Stimulated activated CD4-positive, alpha-beta T cell treated with anti-CD3 and anti-CD28 coated beads, Interleukin-15, amount 100 ng/mL, for 24 hours (primary cell): ENCODE results near the gene PLB1.
A peak's percentile ranks its signal among the peaks of the same experiment; 100 is the strongest.

Experiments
- DNase-seq: peaks from one replicate; pipeline ENCODE4 v3.0.0-alpha.2; 2020

Gene PLB1, protein sequence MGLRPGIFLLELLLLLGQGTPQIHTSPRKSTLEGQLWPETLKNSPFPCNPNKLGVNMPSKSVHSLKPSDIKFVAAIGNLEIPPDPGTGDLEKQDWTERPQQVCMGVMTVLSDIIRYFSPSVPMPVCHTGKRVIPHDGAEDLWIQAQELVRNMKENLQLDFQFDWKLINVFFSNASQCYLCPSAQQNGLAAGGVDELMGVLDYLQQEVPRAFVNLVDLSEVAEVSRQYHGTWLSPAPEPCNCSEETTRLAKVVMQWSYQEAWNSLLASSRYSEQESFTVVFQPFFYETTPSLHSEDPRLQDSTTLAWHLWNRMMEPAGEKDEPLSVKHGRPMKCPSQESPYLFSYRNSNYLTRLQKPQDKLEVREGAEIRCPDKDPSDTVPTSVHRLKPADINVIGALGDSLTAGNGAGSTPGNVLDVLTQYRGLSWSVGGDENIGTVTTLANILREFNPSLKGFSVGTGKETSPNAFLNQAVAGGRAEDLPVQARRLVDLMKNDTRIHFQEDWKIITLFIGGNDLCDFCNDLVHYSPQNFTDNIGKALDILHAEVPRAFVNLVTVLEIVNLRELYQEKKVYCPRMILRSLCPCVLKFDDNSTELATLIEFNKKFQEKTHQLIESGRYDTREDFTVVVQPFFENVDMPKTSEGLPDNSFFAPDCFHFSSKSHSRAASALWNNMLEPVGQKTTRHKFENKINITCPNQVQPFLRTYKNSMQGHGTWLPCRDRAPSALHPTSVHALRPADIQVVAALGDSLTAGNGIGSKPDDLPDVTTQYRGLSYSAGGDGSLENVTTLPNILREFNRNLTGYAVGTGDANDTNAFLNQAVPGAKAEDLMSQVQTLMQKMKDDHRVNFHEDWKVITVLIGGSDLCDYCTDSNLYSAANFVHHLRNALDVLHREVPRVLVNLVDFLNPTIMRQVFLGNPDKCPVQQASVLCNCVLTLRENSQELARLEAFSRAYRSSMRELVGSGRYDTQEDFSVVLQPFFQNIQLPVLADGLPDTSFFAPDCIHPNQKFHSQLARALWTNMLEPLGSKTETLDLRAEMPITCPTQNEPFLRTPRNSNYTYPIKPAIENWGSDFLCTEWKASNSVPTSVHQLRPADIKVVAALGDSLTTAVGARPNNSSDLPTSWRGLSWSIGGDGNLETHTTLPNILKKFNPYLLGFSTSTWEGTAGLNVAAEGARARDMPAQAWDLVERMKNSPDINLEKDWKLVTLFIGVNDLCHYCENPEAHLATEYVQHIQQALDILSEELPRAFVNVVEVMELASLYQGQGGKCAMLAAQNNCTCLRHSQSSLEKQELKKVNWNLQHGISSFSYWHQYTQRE (N-terminal part only)

DNA sequence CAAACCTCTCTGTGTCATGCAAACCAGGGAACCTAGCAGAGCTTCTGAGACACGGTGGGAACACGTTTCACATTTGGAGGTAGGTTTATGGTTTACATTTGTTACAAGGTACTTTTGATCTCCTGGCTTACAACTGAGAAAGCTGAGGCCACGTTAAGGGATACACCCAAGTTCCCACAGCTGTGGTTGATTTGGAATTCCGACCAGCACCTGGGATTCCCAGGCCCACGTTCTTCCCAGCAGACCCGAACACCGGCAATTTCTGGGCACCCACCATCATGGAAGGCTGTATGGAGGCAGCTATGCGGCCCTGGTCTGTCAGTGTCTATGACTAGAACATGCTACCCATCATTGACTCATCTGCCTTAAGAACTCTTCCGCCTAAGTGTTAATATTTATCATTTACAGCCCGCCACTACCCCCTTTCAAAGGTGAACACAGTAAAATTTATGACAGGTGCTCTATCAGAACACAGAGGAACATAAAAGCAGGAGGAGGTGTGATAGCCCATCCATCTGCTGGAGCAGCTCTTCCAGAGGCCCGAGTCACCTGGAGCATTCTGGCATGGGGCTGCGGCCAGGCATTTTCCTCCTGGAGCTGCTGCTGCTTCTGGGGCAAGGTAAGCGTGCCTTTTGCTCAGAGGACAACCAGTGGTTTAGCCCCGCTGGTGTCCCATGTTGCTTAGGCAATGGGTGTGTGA, at the start of gene PLB1:
Gene PLB1, plus strand, starts transcription at position 510 of the 700 bp plus-strand sequence. Its CDS starts 55 bp downstream, at position 565.
- DNase-seq: no peak

DNA sequence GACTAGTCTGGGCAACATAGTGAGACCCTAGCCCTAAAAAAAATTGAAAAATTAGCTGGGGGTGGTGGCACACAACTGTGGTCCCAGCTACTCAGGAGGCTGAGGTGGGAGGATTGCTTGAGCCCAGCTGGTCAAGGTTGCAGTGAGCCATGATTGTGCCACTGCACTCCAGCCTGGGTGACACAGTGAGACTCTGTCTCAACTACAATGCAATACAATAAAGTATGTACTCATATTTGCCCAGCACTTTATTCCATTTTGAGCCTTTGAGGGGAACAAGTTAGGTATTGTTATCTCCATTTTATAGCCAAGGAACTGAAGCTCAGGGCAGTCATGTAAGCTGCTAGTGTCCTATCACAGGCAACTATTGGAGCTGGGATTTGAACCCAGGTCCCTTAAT, 49.3 kb upstream of the PLB1 start:
- DNase-seq: no peak

DNA sequence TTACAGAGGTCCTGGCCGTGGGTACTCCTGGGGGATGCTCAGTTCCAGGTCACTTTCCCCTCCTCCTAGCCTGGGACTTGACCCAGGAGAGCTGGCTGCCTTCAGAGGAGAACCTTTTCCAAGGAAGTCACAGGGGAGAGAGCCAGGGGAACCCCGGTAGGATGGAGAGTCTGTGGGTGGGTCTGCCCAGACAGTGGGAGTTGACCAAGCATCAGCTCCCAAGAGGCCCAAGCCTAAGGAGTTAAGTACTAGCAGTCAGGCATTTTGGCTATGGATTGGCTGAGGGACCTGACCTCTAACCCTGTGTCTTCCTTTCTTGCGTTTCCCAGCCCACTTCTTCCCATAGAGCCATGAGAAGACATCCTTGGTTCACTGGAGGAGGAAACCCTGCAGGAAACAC, 48.8 kb upstream of the PLB1 start:
- no peak for DNase-seq

DNA sequence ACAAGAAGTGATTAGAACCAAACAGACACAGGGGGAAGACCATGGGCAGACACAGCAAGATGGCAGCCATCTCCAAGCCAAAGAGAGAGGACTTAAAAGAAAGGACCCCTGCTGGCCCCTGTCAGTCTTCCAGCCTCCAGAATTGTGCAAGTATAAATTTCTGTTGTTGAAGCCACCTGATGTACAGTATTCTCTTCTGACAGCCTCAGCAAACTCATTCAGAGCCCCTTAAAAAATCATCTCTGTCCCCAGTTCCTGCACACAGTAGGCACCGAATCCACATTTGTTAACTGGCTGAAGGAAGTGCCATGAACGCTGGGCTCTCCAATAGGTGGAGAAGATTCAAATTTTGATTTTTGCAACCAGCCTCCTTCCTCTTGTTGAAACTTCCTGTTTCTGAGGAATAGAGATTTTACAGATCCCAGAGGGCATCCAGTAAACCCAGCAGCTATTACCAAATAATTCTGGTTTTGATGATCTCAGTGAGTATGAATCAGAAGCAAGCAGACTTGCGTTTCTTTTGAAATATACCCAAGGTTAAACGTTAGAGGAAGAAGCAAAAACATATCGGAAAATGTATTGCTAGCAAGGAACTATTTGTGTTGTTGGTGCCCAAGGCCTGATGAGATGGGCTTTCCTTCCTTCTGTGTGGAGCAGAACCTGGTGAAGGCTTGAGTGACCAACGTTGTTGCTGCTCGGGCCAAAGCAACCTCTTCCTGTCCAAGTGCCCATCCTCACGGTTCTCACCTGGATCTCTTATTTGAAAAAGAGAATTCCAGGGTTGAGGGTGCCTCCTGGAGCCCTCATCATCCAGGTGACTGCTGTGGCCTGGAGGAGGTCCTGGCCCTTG, 47.7 kb upstream of the PLB1 start:
- DNase-seq: peak; percentile 35

DNA sequence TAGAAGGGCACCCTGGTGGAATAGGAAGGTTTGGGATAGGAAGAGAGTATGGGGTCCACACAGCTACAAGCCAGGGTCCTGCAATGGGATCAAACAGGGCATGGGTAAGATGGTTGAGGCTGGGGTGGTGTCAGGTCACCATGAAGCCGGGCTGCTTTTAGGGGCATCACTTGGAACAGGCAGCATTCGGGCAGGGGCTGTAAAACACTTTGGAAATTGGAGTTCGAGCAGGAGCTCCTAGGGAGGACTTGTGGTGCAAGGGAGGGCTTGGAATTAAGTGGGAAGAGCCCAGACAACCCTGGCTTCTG, 47.1 kb upstream of the PLB1 start:
- no peak for DNase-seq

DNA sequence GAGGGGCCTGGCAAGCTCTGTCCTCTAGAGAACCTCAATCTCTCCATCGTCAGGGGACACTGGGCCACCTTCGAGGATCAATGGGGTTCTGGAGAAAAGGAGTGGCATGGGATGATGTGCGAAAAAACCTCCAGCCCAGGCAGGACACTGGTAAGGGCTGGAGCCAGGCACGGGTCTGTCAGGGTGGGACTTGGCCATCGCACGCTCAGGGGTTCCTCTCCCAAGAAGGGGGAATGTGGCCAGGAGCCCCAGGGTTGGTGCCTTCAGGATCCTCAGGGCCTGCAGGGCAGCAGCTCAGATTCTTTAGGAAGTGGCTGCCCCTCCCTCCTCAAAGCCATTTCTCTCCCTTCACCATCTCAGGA, 46.8 kb upstream of the PLB1 start:
- no peak for DNase-seq

DNA sequence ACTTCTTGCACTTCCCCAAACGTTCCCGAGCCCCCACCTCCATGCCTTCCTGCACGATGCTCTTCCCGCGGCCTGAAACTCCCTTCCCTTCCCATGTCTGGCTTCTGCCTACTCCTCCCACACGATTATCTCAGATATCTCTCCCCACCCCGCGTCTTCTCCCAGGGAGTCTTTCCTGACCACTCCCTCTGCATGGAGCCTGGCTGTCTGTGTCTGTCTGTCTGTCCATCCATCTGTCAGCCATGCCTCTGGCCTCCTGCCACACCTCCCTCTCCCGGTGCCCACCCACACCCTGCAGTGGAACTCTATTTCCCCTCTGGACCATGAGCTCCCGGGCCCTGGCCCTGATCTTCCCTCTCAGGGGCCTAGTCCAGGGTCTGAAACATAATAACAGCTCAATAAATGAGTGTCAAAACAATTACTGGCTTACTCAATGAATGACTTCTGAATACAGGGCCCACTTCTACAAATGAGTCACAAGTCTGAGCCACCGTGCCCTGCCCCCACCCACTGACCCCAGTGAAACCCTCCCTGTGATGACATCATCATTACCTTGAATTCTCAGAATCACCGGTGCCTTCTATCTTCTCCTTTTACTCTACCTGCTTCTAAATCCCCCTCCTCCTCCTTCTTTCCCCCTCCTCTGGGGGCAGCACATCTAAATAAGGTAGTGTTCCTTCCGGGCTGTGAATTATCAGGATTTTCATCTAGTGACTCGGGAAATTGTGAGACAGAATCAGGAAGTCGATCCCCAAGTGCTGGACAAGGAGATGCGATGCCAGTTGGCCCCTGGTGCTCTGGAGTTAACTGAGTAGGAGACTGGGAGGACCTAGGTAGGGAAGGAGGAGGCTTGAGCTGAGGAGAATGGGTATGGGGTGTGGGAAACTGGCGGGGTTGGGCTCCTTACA, 46.1 kb upstream of the PLB1 start:
- peak; percentile 94 for DNase-seq

DNA sequence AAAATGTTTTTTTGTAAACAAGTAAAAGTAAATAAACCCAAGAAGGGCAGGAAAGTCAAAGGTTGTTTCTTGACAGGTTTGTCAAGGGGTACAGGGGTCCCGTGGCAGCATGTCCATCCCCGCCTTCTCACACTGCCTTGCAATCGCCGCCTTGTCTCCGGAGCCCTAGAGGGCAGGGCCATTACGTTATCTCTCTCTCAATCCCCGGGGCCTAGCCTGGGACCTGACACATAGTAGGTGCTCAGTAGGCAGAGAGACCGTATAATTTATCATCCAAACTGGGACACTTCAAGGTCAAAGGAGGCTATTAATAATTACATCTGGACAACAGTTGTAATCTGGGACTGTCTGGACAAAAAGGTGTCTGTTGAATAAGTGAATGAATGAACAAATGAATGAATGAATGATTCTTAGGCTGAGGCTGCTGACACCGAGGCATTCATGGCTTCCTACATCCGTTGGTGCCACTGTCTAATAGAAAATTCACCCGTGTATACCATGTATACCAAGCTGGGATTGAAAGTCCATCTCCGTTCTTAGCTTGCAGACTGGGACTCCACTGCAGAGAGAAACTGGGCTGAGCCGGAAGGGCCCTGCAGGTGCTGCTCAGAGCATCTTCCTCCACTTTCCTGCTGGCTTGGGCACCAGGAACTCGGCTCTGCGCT, 44.8 kb upstream of the PLB1 start:
- DNase-seq: no peak

DNA sequence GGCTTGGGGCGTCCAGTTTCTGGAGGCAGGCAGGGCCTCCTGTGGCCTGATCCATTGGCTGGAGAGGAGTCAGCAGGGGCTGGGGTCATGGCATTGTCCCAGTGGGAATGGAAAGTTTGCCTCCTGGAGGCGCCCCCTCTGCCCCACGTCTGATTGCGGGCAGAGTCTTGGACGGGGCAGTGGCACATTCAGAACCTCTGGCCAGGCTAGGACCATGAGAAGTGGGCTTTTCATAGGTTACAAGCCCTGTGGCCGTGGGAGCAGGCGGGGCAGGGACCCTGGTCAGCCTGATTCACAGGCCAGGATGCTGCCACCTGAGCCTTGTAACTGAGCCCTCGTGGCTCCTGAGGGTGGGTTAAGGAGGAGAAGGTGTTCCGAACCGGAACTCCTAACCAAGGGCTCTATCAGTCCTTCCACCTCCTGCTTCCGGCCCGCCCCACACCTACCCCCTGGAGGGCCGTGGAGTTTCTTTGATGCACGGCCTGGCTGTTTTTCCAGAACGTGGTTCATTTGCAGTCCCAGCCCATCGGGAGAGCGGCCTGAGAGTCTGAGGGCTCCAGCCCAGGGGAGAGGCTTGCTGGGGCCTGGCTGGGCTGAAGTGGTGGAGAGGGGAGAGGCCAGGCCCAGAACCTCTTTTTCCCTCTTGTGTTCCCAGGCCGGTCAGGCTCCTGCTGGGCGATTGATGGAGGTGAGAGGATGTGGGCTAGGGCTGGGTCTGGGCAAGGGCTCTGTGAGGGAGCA, 43.9 kb upstream of the PLB1 start:
- no peak for DNase-seq

DNA sequence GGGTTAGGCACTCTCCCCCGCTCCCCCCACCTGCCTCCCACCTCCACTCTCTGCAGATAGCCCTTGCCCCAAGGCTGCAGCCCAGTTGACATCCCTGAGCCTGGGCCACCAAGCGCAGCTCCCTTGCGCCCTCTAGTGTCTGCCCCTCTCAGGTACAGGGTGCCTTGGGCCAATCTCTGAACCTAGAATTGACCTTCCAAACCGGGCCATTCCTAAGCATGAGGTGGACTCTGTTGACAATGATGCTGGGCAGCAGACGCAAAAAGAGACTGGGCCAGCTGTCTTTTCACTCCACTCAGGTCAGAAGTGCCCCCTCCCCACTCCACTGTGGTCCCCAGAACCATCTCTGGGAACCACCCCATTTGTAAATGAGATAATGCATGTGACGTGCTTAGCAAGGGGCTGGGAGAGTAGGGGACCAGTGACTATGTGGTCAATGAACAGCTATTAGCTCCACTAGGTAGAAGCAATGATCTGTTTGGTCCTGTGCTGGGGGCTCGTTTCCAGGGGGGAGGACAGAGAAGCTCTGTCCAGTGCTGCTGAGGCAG, 43.3 kb upstream of the PLB1 start:
- peak; percentile 89 for DNase-seq

DNA sequence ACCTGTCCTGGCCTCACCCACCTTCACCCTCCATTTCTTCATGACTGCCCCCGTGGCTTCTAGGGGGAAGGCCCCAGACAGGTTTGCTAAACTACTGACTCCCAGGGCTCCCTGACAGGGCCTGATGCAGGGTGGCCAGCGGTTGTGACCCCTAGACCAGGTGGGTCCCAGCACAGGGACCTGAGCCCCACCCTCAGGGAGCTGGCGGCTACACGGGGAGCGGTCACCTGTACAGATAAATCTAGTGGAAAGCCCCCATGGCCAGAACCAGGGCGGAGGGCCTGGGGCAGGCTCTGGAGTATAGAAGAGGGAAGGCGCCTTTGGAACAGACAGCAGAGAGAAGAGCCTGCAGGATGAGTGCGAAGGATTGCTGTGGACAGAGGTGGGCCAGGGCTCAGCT, 42.5 kb upstream of the PLB1 start:
- no peak for DNase-seq

DNA sequence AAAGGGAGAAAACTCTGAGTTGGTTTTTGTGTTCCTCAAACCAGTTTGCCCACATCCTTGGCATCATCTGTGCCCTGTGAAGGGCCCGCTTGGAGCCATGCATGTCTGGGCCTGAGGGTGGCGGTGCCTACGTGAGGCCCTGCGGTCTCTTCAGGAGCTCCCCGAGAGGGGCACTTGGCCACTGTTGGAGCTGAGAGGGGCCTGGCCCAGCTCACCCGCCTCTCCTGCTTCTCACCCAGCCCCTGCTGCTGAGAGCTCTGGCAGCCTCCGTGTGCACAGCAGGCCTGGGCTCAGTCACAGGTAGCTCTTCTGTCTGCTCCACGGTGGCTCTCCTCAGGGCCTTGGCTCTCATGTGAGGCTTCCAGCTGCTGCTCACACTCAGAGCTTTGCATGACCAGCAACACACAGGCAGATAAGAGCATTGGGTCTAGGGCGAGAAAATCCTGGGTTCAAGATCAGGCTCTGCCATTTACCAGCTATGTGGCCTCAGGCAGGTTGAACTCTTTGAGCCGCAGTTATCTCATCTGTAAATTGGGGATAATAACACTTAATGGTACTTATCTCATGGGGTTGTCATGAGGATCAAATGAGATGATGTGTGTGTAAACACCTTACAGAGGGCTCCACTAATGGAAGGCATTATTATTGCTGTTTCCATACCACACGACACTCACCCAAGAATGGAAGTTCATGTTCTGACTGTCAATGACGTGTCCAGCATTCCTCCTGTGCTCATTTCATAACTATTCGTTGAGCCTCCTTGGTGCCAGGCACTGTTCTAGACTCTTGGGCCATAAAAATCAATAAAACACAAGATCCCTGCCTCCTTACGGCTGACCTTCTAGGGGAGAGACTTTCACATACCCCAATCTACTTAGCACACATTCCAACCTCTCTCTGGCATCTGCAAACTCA, 41.6 kb upstream of the PLB1 start:
- DNase-seq: no peak

DNA sequence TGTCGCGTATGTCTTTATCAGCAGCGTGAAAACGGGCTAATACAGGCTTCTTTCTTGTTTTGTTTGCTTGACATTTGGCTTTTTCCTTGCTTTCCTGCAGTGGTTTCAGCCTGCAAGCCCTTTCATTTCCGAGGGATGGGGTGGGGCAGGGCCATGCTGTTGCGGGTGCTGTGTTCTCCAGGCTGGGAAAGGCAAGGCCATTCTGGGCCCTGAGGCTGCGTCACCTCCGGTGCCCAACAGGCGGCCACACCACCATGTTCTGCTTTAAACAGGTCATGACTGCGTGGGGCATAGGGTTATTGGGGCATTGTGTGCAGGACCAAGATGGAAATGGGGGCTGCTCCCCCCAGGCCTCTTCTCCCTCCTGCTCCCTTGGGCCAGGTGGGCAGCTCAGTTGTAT, 38.6 kb upstream of the PLB1 start:
- no peak for DNase-seq

DNA sequence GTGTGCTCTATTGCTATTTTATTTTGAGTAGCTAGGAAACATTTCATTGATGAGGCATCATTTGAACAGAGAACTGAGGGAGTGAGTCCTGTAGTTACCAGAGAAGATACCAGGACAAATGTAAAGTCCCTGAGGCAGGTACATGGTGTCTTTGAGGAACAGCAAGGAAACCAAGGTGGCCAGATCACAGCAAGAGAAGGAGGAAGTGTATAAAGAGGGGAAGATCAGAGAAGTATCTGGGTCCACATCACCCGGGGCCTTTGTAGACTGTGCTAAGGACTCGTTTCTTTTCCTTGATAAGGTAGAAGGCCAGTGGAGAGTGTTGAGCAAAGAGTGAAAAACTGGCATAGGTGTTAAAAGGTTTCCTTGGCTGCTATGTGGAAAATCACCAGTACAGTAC, 34.8 kb upstream of the PLB1 start:
- no peak for DNase-seq

DNA sequence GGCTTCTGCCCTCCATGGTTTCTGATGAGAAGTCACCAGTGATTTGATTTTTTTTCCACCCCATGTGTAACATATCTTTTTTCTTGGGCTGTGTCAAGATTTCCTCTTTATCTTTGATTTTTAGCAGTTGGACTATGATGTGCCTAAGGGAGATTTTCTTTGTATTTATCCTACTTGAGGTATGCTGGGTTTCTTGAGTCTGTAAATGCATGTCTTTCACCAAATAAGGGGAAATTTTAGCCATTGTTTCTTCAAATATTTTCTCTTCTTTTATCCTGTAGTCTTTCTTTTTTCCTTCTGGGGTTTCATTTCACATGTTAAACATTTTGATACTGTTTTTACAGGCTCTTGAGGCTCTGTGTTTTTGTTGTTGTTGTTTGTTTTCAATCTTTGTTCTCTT, 33.7 kb upstream of the PLB1 start:
- no peak for DNase-seq

DNA sequence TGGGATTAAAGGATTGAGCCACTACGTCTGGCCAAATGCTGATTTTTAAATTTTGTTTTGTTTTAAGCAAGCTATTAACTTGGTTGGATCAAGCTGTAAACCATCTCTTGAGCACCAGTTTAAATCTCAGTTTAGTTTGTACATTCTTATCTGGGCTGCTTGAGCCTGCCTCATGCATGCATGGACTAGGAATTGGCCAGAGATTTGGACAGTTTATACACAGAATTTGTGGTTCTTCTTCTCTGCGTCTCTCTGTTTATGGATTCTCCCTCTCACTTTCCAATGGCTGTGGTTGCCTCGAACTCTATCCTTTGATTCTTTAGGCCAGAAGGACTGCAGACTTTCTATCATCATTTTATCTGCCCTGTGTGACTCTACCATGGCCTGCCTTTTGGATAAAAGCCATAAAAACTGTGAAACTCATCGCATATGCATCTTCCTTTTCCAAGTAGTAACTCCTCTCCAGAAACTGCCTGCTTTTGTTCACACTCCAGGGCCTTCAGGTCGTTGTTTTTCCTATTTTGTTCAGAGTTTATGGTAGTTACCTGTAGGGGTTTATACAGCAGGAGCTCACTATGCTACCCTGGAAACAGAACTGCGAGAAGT, 32.5 kb upstream of the PLB1 start:
- DNase-seq: no peak

DNA sequence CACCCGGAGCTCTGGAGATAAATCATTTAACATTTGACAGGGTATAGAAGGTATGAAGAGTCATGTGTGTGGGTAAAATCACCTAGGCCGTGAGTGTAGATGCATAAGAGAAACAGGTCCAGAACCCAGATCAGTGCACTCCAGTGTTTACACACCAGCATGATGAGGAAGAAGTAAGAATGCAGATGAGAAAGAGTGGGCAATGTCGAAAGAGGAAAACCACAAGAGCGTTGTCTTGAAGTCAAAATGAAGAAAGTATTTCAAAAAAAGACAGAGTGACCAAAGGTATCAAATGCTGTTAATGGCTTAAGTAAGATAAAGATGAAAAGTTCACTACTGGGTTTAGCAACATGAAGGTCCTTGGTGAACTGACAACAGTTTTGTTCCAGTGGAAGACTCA, 32.0 kb upstream of the PLB1 start:
- DNase-seq: no peak
